IMR-90 (cell line): ENCODE data around the gene TEX22.

ENCODE experiments used
- FOS ChIP-seq: fragments of 150-350 bp; IDR thresholded peaks from 2 replicates; pipeline ENCODE4 v1.6.1; 2016; ENCODE audit warnings: low read depth, low read length
- MAZ ChIP-seq: IDR thresholded peaks from 2 replicates; pipeline ENCODE4 v1.6.1; 2012; ENCODE audit warnings: low read depth, mild to moderate bottlenecking, low read length, improper control_type of control experiment, moderate library complexity, borderline replicate concordance
- POLR2A ChIP-seq: IDR thresholded peaks from 2 replicates; pipeline ENCODE4 v1.6.1; 2012; ENCODE audit warnings: mild to moderate bottlenecking, low read depth, low read length
- RAD21 ChIP-seq: IDR thresholded peaks from 2 replicates; pipeline ENCODE4 v1.6.1; 2012; ENCODE audit warnings: low read length, improper control_type of control experiment
- SMC3 ChIP-seq: fragments of 150-350 bp; IDR thresholded peaks from 2 replicates; pipeline ENCODE4 v1.6.1; 2016; ENCODE audit warnings: low read depth, mild to moderate bottlenecking, antibody characterized with exemption, low read length, moderate library complexity
- TF ChIP-seq, protein P1 (sequence below): conservative IDR thresholded peaks from 2 replicates; pipeline ENCODE4 v1.5.1; 2012; ENCODE audit warnings: mild to moderate bottlenecking, low read depth, low read length, improper control_type of control experiment

DNA sequence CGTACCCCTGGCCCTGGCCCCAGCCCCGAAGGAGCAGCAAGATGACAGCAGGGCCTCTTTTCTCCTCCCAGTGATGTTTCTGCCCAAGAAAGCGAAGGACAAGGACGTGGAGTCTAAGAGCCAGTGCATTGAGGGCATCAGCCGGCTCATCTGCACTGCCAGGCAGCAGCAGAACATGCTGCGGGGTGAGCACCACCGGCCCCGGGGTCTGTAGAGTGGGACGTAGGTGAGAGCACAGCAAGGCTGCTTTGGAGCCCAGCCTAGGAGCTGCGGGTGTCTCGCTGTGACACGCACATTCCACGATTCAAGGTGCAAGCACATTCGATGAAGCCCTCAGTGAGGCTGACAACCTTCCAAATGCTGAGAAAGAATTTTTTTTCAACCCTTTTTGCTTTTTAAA is 5.2 kb upstream of the TEX22 start:
- TF ChIP-seq, protein P1, sequence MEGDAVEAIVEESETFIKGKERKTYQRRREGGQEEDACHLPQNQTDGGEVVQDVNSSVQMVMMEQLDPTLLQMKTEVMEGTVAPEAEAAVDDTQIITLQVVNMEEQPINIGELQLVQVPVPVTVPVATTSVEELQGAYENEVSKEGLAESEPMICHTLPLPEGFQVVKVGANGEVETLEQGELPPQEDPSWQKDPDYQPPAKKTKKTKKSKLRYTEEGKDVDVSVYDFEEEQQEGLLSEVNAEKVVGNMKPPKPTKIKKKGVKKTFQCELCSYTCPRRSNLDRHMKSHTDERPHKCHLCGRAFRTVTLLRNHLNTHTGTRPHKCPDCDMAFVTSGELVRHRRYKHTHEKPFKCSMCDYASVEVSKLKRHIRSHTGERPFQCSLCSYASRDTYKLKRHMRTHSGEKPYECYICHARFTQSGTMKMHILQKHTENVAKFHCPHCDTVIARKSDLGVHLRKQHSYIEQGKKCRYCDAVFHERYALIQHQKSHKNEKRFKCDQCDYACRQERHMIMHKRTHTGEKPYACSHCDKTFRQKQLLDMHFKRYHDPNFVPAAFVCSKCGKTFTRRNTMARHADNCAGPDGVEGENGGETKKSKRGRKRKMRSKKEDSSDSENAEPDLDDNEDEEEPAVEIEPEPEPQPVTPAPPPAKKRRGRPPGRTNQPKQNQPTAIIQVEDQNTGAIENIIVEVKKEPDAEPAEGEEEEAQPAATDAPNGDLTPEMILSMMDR, result no peak
- TF ChIP-seq FOS (no peak), POLR2A (no peak), RAD21 (no peak), MAZ (no peak), SMC3 (no peak)
